Purkinje cell (primary cell): ENCODE results near the gene DNAH7. TPM values are rescaled to one million over a fixed set of nuclear protein-coding genes. Genes with fewer than 3 reads are reported as not detected.

Source experiments
- polyA plus RNA-seq: library from polyadenylated mRNA; unstranded; fragments of >200 nt; fragmentation: Nextera tagmentation; gene quantifications from 2 replicates; pipeline ENCODE4 v1.2.1, GENCODE V29; 2014

DNAH7 gene
- 2.3 and 3.9 TPM in 2 replicates for polyA plus RNA-seq

GRCh38 chr2:196068271-196069209, at the start of gene DNAH7:
DNAH7 (minus strand) TSS chr2:196068837; CDS start chr2:196068711, 126 bp downstream.

Other genes starting within 250 kb of the DNAH7 start
- gene STK17B, start 102.7 kb upstream of the DNAH7 start, polyA plus RNA-seq, result 246 and 248 TPM in 2 replicates